ENCODE measurements around the gene CENPT. TPM values are rescaled to one million over a fixed set of nuclear protein-coding genes. Genes with fewer than 3 reads are reported as not detected.

CENPT gene
- polyA plus RNA-seq (2011; rRNA removed) (18.2 and 19.1 TPM in 2 replicates), polyA plus RNA-seq (2017; fragmentation: RNase III; extraction: RNeasy Plus Mini Kit Qiagen cat#74134 plus additional on column Dnase treatment) (35.9 to 40.3 TPM (median 36.9 TPM) in 3 replicates), polyA minus RNA-seq (2011; rRNA and poly(A)+ RNA removed) (23.4 and 24.1 TPM in 2 replicates)
- polyA plus RNA-seq (2012; cell fraction: cytosol; rRNA removed): 40.2 and 42.7 TPM in 2 replicates
- polyA plus RNA-seq (2012; cell fraction: nucleus; rRNA removed): 322 and 345 TPM in 2 replicates

GRCh38 chr16:67847064-67847861, at the start of gene CENPT:
TSS of gene CENPT (minus strand) at chr16:67847693. CDS start at chr16:67833859, 13,834 bp downstream.
- FAIRE-seq: no peak
- ChIA-PET CTCF (interaction anchor here (1.3 to 4.1 kb wide), 4 partner anchors 31 to 36 kb away, joined by 3 to 38 read pairs (median 13); partner anchors contain the start of gene NRN1L), POLR2A (no interaction called here)
- Histone ChIP-seq H3K4me1 (peaks cover 40% of the 10 kb centered on the region), H3K27ac (peak within 1 kb of the TSS; percentile 89 to 98), H3K4me2 (peak within 1 kb of the TSS; percentile 98), H3K4me3 (peak within 1 kb of the TSS; percentile 93), H3K9me3 (no peaks in the 10 kb centered on the region)
- under 1% methylated on average over 19 of the region's 62 CpGs for WGBS (ENCODE audit: missing lambda C conversion rate)
- peak in 1 of 2 experiments; percentile 66 for DNase-seq (ENCODE audit: low read depth in 1 of 2, low spot score in 1 of 2)
- ATAC-seq: peak; percentile 64 to 72
- no peak for TF ChIP-seq NR3C1 (IDR thresholded peaks at IDR 0.05)
- TF ChIP-seq JUN (IDR thresholded peaks at IDR 0.05): peak in 1 of 2 experiments; percentile 45; a peak in 4 of 5 replicates
- peak; percentile 40; the same call in 1 of the 2 replicates for TF ChIP-seq KDM5A (IDR thresholded peaks at IDR 0.05)
- no peak for TF ChIP-seq POLR2A (IDR thresholded peaks at IDR 0.05; ENCODE audit: low read length)
- TF ChIP-seq RNF2 (IDR thresholded peaks at IDR 0.05; ENCODE audit: borderline replicate concordance, low read depth): no peak
- TF ChIP-seq ZFP36 (IDR thresholded peaks at IDR 0.05; ENCODE audit: borderline replicate concordance, partially characterized antibody): no peak
- no peak for TF ChIP-seq HES2 (IDR thresholded peaks at IDR 0.05)
- TF ChIP-seq MYC (IDR thresholded peaks at IDR 0.05; ENCODE audit: borderline replicate concordance, low read length): peak; percentile 28; the same call in 1 of the 2 replicates
- TF ChIP-seq PHF8 (IDR thresholded peaks at IDR 0.05; ENCODE audit: borderline replicate concordance, low read depth): 0 out of 2 replicates have a peak, but pooled peaks have one; percentile 46
- TF ChIP-seq HDAC2 (IDR thresholded peaks at IDR 0.05): no peak
- peak; percentile 47; the same call in 1 of the 2 replicates for TF ChIP-seq TFCP2L1 (CRISPR knock-in tag; IDR thresholded peaks at IDR 0.05)
- no peak for TF ChIP-seq MAX (IDR thresholded peaks at IDR 0.05)

- CTCF ChIA-PET: interaction anchor here (1.0 to 12.7 kb wide), 9 partner anchors 9 to 376 kb away, joined by 4 to 102 read pairs (median 5); partner anchors contain the start of gene NRN1L
Observed at GRCh38 chr16:67897231-67897630, 49.7 kb upstream of the CENPT start.

More at GRCh38 chr16:67897231-67897630, 49.7 kb upstream of the CENPT start:
- no peak for TF ChIP-seq EHMT2 (IDR thresholded peaks at IDR 0.05; ENCODE audit: low read depth)
- no peak for TF ChIP-seq CTCF (IDR thresholded peaks at IDR 0.05)
- no peak for TF ChIP-seq HOXB5 (CRISPR knock-in tag; IDR thresholded peaks at IDR 0.05)
- no peak for TF ChIP-seq EP300 (IDR thresholded peaks at IDR 0.05)
- no peak for TF ChIP-seq HDAC2 (IDR thresholded peaks at IDR 0.05)
- TF ChIP-seq ELK1 (IDR thresholded peaks at IDR 0.05; ENCODE audit: low read depth, low read length): no peak
- TF ChIP-seq SREBF2 (IDR thresholded peaks at IDR 0.05): no peak
- no peak for DNase-seq (ENCODE audit: low read depth in 1 of 2, low spot score in 1 of 2)
- WGBS (ENCODE audit: missing lambda C conversion rate): 98% methylated on average over 3 of the region's 3 CpGs
- Histone ChIP-seq H3K27ac (no peak overlapping the region), H3K4me1 (peaks cover 9% of the 10 kb centered on the region; the same call in 2 of the 3 replicates), H3K9me3 (no peaks in the 10 kb centered on the region), H3K4me3 (no peak overlapping the region), H3K4me2 (no peak overlapping the region)
- no peak for ATAC-seq
- POLR2A ChIA-PET: no interaction called here
- no peak for FAIRE-seq
